ENCODE data around the gene BRF1.

- TF ChIP-seq CTCF (conservative IDR thresholded peaks at IDR 0.05; ENCODE audit: low read length), result no peak
- TF ChIP-seq EZH2phosphoT487 (IDR thresholded peaks at IDR 0.05; ENCODE audit: borderline replicate concordance), result no peak
These were observed 48.1 kb downstream of the BRF1 start for GRCh38 chr14:105252552-105253328.
